IPS-15b (cell line): ENCODE data around the gene ZNF710.
"Not testable (repeated sequence)": the region's sequence is repeated elsewhere in the genome, so short reads cannot be mapped to it uniquely, and the experiment has no call there.

ENCODE experiments used
- H3K27me3 ChIP-seq: one replicate; pipeline ENCODE4 v1.6.1; 2013; ENCODE audit warnings: low read length; ENCODE audit not compliant: control insufficient read depth, insufficient read depth
- H3K36me3 ChIP-seq: one replicate; pipeline ENCODE4 v1.6.1; 2013; ENCODE audit warnings: low read length; ENCODE audit not compliant: control insufficient read depth, insufficient read depth
- H3K4me1 ChIP-seq: one replicate; pipeline ENCODE4 v1.6.1; 2013; ENCODE audit warnings: mild to moderate bottlenecking, low read length; ENCODE audit not compliant: control insufficient read depth, insufficient read depth
- H3K4me3 ChIP-seq: one replicate; pipeline ENCODE4 v1.5.1; 2013; ENCODE audit warnings: low read depth, low read length
- H3K9ac ChIP-seq: one replicate; pipeline ENCODE4 v1.6.1; 2013; ENCODE audit warnings: low read depth, mild to moderate bottlenecking, low read length
- H3K9me3 ChIP-seq: one replicate; pipeline ENCODE4 v1.6.1; 2013; ENCODE audit warnings: mild to moderate bottlenecking, low read length; ENCODE audit not compliant: control insufficient read depth, insufficient read depth

Gene ZNF710

DNA sequence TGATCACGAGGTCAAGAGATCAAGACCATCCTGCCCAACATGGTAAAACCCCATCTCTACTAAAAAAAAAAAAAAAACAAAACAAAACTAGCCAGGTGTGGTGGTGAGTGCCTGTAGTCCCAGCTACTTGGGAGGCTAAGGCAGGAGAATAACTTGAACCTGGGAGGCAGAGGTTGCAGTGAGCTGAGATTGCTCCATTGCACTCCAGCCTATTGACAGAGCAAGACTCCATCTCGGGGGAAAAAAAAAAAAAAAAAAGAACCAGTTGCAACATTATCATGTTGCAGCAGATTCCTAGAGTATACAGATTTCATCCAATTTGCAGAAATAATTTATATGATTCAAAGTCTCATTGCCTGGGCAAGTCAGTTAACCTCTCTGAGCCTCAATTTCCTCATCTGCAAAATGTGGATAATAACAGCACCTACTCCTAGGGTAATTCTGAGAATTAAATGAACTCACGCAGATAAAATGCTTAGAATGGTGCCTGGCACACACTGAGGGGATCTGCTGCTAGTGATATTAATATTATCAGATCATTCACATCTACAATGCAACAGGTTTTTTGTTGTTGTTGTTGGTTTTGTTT lies 108.1 kb downstream of the ZNF710 start:
- H3K27me3 ChIP-seq, H3K4me3 ChIP-seq, H3K9me3 ChIP-seq, H3K9ac ChIP-seq, H3K36me3 ChIP-seq, H3K4me1 ChIP-seq: not testable (repeated sequence)

DNA sequence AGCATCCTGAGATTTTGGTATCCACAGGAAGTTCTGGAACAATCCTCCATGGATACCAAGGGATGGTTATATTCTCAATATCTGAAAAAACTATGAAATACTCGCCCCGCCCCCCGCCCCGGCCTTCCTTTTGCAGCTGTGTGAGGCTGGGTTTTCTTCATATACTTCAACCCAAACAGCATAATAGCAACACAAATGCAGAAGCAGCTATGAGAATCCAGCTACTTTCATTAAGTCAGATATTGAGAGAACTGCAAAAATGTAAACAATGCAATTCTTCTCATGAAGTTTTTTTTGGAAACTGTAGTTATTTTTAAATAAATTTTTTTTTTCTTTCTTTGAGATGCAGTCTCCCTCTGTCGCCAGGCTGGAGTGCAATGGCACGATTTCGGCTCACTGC lies 112.0 kb downstream of the ZNF710 start:
- Histone ChIP-seq H3K36me3 (no peaks in the 10 kb centered on the region), H3K9me3 (no peaks in the 10 kb centered on the region), H3K4me1 (no peaks in the 10 kb centered on the region), H3K27me3 (no peaks in the 10 kb centered on the region), H3K4me3 (no peak overlapping the region), H3K9ac (no peak overlapping the region)

DNA sequence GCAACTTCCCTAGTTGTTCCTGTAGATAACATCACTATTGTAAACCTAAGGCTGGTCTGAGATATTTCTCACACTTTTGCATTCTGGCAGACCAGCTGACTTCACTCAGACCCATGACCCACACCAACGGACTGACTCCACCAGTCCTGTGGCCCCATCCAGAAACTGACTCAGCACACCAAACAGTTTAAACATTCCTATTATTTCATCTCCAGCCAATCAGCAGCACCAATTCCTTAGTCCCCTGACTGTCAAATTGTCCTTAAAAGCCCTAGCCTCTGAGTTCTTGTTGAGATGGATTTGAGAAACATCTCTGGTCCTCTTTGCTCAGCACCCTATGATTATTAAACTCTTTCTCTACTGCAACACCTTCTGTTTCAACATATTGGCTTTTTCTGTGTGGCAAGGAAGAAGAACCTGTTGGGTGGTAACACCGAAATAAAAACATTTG lies 113.4 kb downstream of the ZNF710 start:
- Histone ChIP-seq H3K36me3 (no peaks in the 10 kb centered on the region), H3K9ac (no peak overlapping the region), H3K27me3 (no peaks in the 10 kb centered on the region), H3K9me3 (no peaks in the 10 kb centered on the region), H3K4me3 (no peak overlapping the region), H3K4me1 (no peaks in the 10 kb centered on the region)

DNA sequence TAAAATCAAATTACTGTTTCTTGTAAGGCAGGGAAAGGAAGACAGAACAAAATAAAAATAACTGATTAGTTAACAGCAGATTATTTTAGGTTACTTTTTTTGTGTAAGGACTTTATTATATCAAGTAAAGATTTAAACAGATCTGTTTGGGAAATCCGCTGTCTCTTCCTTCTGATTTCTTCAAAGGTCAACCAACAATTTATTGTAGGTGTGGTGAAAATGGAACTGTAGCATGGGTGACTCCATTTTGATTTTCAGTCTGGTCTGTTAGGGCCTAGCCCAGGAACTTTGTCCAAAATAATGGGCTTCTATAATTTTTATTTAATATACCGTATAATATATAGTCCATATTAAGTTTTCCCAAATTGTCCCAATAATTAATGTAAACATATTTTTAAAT lies 114.7 kb downstream of the ZNF710 start:
- no peaks in the 10 kb centered on the region for H3K36me3 ChIP-seq
- no peaks in the 10 kb centered on the region for H3K4me1 ChIP-seq
- H3K27me3 ChIP-seq: no peaks in the 10 kb centered on the region
- no peak overlapping the region for H3K4me3 ChIP-seq
- H3K9me3 ChIP-seq: no peaks in the 10 kb centered on the region
- H3K9ac ChIP-seq: no peak overlapping the region

DNA sequence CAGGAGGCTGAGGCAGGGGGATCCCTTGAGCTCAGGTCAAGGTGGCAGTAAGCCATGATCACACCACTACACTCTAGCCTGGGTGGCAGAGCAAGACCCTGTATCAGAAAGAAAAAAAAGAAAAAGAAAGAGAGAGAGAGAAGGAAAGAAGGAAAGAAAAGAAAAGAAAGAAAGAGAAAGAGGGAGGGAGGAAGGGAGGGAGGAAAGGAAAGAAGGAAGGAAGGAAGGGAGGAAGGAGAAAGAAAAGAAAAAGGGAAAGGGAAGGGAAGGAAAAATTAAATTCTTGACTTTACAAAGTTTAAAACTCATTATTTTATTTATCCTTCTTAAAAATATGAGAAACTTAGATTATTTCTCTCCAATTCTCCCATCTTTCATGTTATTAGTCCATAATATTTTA lies 118.2 kb downstream of the ZNF710 start:
- Histone ChIP-seq H3K4me3 (no peak overlapping the region), H3K27me3 (no peaks in the 10 kb centered on the region), H3K9me3 (no peaks in the 10 kb centered on the region), H3K36me3 (no peaks in the 10 kb centered on the region), H3K4me1 (peaks cover 3% of the 10 kb centered on the region), H3K9ac (no peak overlapping the region)

DNA sequence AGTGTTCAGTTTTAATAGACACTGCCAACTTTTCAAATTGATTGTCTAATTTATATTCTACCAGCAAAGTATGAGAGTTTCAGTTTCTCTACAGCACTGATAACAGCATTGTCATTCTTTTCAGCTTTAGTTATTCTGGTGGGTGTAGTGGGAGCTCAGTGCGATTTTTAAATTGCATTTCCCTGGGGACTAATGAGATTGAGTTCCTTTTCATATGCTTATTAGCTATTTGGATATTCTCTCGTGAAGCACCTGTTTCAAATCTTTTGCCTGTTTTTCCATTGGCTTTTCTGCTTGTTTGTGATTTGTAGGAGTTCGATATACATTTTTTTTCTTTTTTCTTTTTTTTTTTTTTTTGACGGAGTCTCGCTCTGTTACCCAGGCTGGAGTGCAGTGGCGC lies 120.0 kb downstream of the ZNF710 start:
- Histone ChIP-seq H3K4me1 (peaks cover 3% of the 10 kb centered on the region), H3K27me3 (no peaks in the 10 kb centered on the region), H3K9me3 (no peaks in the 10 kb centered on the region), H3K9ac (no peak overlapping the region), H3K36me3 (no peaks in the 10 kb centered on the region), H3K4me3 (no peak overlapping the region)

DNA sequence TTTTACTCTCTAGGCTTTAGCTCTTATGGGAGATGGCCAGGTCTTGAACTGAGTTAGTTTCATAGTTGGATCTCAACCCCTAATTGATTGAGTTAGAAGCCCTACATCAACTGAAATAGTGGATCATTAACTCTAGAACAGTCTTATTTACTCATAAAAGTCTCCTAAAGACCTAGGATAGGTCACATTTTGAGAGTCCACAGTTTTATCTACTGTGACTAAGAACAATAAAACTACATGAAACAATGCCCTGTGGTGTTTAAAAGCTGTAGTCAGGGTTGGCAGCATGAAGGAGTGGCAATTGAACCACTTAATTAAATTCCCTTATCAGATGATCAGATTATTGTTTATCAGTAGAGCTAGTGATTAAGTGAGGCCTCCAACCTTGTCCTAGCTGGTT lies 123.4 kb downstream of the ZNF710 start:
- peaks cover 10% of the 10 kb centered on the region for H3K4me1 ChIP-seq

DNA sequence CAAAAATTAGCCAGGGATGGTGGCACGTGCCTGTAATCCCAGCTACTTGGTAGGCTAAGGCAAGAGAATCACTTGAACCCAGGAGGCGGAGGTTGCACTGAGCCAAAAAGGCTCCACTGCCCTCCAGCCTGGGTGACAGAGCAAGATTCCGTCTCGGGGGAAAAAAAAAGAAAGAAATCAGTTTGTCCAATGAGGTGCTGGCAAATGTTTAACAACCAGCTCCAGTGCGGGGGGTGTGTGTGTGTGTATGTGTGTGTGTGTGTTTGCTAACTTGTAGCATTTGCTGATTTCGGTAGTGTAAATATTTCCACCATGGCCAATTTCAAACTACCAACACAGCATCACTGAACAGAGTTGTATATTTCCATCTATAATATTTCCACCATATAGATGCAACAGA lies 124.9 kb downstream of the ZNF710 start:
- Histone ChIP-seq H3K27me3 (no peaks in the 10 kb centered on the region), H3K36me3 (no peaks in the 10 kb centered on the region), H3K9ac (no peak overlapping the region), H3K4me3 (no peak overlapping the region), H3K9me3 (no peaks in the 10 kb centered on the region), H3K4me1 (peaks cover 9% of the 10 kb centered on the region)

More for the DNA sequence above, 123.4 kb downstream of the ZNF710 start:
- Histone ChIP-seq H3K27me3 (no peaks in the 10 kb centered on the region), H3K36me3 (no peaks in the 10 kb centered on the region), H3K4me3 (no peak overlapping the region), H3K9ac (no peak overlapping the region), H3K9me3 (no peaks in the 10 kb centered on the region)

DNA sequence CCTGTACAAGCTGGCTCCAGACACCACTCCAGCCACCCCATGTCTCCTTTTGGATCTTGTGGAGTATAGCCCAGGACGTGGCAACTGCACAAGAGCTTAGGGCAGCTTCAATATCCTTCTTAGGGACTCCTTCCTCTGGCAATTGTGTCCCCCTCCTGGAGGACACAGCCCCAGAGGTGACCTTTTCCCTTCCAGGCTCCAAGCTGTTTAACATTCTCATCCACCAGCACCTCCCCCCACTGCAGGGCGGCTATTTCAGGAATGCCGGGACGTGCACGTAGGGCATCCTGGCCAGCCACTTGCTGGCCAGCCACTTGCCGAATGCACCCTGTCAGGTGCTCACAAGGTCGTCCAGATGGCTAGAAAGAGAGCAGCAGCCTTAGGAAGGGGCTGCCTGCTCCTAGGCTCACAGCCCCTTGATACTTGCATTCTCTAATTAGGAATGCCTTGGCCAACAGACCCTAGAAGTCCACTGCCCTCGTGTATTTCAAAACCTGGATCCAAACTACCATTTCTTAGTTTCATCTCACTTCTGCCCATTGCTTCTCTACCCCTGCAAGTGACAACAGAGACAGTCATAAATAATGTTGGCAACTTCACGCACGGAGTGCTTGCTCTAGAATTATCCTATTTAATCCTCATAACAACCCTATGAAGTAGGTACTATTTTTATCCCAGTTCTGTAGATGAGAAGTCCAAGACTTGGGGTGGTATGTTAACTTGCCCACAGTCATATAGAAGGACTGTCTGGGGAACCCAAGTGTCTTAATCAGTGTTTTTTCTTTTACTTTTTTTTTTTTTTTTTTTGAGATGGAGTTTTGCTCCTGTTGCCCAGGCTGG lies 125.7 kb downstream of the ZNF710 start:
- Histone ChIP-seq H3K27me3 (no peaks in the 10 kb centered on the region), H3K4me3 (no peak overlapping the region), H3K36me3 (no peaks in the 10 kb centered on the region), H3K9me3 (no peaks in the 10 kb centered on the region), H3K4me1 (peaks cover 7% of the 10 kb centered on the region), H3K9ac (no peak overlapping the region)

DNA sequence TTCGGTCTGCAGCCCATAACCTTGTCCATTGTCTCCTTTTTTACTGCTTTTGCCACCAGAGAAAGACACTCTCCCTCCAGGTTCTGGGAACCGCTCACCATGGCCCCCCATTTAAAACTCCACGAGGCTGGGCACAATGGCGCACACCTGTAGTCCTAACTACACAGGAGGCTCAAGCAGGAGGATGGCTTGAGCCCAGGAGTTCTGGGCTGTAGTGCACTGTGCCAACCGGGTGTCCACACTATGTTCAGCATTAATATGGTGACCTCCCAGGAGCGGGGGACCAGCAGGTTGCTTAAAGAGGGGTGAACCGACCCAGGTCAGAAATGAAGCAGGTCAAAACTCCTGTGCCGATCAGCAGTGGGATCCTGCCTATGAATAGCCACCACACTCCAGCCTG lies 129.2 kb downstream of the ZNF710 start:
- H3K9ac ChIP-seq: no peak overlapping the region
- no peaks in the 10 kb centered on the region for H3K9me3 ChIP-seq
- H3K4me1 ChIP-seq: peaks cover 7% of the 10 kb centered on the region

More for the DNA sequence above, 129.2 kb downstream of the ZNF710 start:
- Histone ChIP-seq H3K4me3 (no peak overlapping the region), H3K36me3 (no peaks in the 10 kb centered on the region), H3K27me3 (no peaks in the 10 kb centered on the region)
